Measurements from ENCODE around the gene CDC20. TPM values are rescaled to one million over a fixed set of nuclear protein-coding genes. Genes with fewer than 3 reads are reported as not detected.

Gene CDC20
- total and polyA plus RNA-seq, 10 of the 15 experiments (the other 5 are each of a cell fraction or from before 2014, with no cell fraction given): 36.3 to 347 (median 150) TPM

DNA sequence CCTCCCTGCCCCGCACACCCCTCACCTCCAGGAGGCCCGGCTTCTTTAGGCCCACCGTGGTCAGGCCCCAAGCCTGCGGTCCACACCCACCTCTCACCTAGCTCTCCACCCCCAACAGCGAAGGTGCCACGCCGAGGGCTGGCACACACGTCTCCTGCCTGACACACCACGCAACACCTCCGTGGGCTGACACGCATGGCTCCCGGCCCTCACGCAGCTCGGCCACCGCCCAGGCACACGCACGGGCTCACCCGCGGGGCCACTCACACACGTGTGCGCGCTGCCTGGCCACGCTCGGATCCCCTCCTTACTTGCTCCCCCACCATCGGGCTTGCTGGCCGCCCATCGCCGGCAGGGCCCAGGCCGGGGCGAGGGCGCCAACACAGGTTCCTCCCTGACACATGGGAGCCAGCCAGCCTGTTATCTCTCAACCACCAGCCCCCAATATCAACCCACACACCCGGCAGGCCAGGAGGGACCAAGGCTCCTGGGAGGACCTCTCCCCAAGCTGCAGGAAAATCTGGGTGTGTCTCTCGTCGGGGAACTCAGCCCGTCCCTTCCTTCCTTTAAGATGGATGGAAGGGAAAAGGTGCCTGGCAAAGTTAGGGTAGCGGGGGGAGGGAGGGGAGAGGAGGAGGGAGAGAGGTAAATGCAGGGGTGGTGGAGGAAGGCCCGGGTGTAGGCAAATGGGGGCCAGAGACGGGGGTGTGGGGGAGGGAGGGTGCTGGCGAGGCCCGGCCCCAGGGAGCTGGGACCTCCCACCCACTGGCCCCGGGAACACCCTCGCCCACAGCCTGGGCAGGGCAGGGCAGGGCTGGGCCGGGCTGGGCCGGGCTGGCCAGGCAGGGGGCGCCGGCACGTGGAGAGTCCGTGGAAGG lies 8.5 kb downstream of the CDC20 start (continued):
- TF ChIP-seq ASH2L (IDR thresholded peaks at IDR 0.05; ENCODE audit: borderline replicate concordance, low read depth) (no peak), RAD51 (IDR thresholded peaks at IDR 0.05) (no peak), POLR2A (IDR thresholded peaks at IDR 0.05; ENCODE audit: low read depth, low read length) (peak; percentile 77), MXI1 (IDR thresholded peaks at IDR 0.05; ENCODE audit: low read depth, low read length) (peak; percentile 69; the same call in 1 of the 2 replicates), BHLHE40 (IDR thresholded peaks at IDR 0.05; ENCODE audit: borderline replicate concordance in 1 of 2, low read depth in 2 of 2, low read length in 1 of 2) (peak in 1 of 2 experiments; percentile 71; a peak in 1 of 4 replicates), TCF12 (IDR thresholded peaks at IDR 0.05; ENCODE audit: low read depth, low read length) (no peak), EGR1 (IDR thresholded peaks at IDR 0.05; ENCODE audit: borderline replicate concordance in 1 of 2, low read depth in 2 of 2, low read length in 2 of 2) (peak in 1 of 2 experiments; percentile 70; a peak in 2 of 3 replicates)

DNA sequence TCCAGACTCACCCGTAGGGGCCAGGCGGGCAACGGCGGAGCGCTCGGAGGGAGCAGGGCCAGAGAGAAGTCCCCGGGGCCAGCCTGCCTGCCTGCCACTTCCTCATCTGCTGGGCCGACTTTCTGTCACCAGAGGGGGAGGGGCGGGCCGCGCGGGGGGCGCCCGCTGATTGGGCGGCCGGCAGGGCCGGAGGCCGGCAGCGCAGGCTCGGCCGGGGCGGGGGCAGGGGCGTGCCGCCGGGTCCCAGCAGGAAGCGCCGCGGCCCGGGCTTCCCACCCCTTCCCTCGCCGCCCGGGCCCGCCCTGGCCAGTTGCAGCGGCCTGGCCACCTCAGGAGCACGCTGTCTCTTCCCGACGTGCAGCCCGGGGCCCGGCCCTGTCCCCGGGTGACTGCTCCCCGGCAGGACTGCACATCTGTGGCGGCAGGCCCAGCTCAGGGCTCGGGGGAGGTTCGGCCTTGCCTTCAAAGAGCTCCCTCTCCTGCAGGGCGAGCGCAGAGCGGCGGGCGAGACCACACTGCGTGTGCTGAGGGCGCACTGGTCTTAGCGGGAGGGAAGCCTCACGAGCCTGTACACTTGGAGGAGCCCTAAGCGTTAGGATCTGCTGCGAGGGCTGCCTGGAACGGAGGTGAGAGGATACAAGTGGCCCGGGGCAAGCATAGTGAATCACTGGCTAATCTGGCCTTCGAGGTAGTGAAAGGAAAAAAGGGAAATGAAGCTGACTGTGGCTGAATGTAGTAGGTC lies 9.3 kb downstream of the CDC20 start, which contains the start of gene ELOVL1:
Gene ELOVL1, minus strand, starts transcription at position 108 of the 742 bp plus-strand sequence. CDS start 2,402 bp downstream, outside the sequence.
- Histone ChIP-seq H3K9ac (ENCODE audit: control insufficient read depth, insufficient read depth, low read length) (peak within 1 kb of the TSS; percentile 96), H3K4me1 (ENCODE audit: control insufficient read depth, insufficient read depth, low read length) (peaks cover 8% of the 10 kb centered on the region), H3K4me2 (ENCODE audit: control insufficient read depth, insufficient read depth) (peak within 1 kb of the TSS; percentile 95), H3K36me3 (ENCODE audit: control insufficient read depth in 2 of 2, insufficient read depth in 2 of 2, low read length in 1 of 2) (peaks cover 7 to 14% of the 10 kb centered on the region in 2 experiments), H4K20me1 (ENCODE audit: control insufficient read depth, insufficient read depth) (no peaks in the 10 kb centered on the region), H2AFZ (ENCODE audit: control insufficient read depth, low read depth, low read length) (peak within 1 kb of the TSS; percentile 89), H3K9me3 (replicated peaks; ENCODE audit: control insufficient read depth, insufficient read depth, low read length) (no peaks in the 10 kb centered on the region), H3K4me3 (peak within 1 kb of the TSS; percentile 100), H3K79me2 (ENCODE audit: control insufficient read depth, insufficient read depth, low read length) (peaks cover 38% of the 10 kb centered on the region), H3K27me3 (replicated peaks in 1 of 2; ENCODE audit: control insufficient read depth in 2 of 2, insufficient read depth in 2 of 2, low read length in 1 of 2) (no peaks in the 10 kb centered on the region), H3K27ac (ENCODE audit: control insufficient read depth, insufficient read depth) (peak within 1 kb of the TSS; percentile 95)
- peak; percentile 41 for DNase-seq (ENCODE audit: low read depth, low spot score)
- BruUV-seq (replicated peaks): no TSS peak
- SMC1A ChIA-PET (ENCODE audit: uncharacterized antibody, unreplicated experiment): interaction anchor here (0.6 to 5.0 kb wide), 10 partner anchors 8 to 158 kb away, joined by 3 to 24 read pairs (median 6); partner anchors contain the start of gene CDC20
- CTCF ChIA-PET: interaction anchor here (1.0 to 2.6 kb wide), 9 partner anchors 10 to 141 kb away, joined by 3 to 16 read pairs (median 4); partner anchors contain the start of genes CDC20, HYI, MED8 and SZT2
- RAD21 ChIA-PET (ENCODE audit: unreplicated experiment): interaction anchor here (0.8 to 3.0 kb wide), 12 partner anchors 10 to 530 kb away, joined by 3 to 15 read pairs (median 4); partner anchors contain the start of genes CDC20, KDM4A, MED8 and SZT2
- peak; percentile 89 for ATAC-seq
- intact Hi-C loops (cut with micrococcal nuclease; ENCODE audit: unreplicated experiment): loop anchor here (2.0 to 5.0 kb wide), 2 partner anchors 21 to 71 kb away; partner anchors contain the start of genes MED8 and SZT2
- peak; percentile 61 for FAIRE-seq
- POLR2A ChIA-PET: interaction anchor here (0.6 to 2.5 kb wide), 8 partner anchors 10 to 284 kb away, joined by 3 to 25 read pairs (median 5); partner anchors contain the start of genes CDC20, HYI, MED8 and SZT2
- WGBS (ENCODE audit: insufficient coverage, insufficient replicate concordance, low lambda C conversion rate, missing lambda C conversion rate): under 1% methylated on average over 36 of the region's 58 CpGs
- in situ Hi-C loops (cut with MboI): no loop called here
- no peak for TF ChIP-seq RELA (IDR thresholded peaks at IDR 0.05; ENCODE audit: borderline replicate concordance, partially characterized antibody)
- TF ChIP-seq DPF2 (IDR thresholded peaks at IDR 0.05): peak; percentile 88
- no peak for TF ChIP-seq NFYA (IDR thresholded peaks at IDR 0.05; ENCODE audit: borderline replicate concordance, low read depth, low read length)
- TF ChIP-seq RAD21 (IDR thresholded peaks at IDR 0.05; ENCODE audit: insufficient read depth, low read depth, low read length): no peak
- TF ChIP-seq MXI1 (IDR thresholded peaks at IDR 0.05; ENCODE audit: low read depth, low read length): peak; percentile 62
- TF ChIP-seq EED (IDR thresholded peaks at IDR 0.05; ENCODE audit: low read depth): 0 out of 2 replicates have a peak, but pooled peaks have one; percentile 15
- TF ChIP-seq POLR2AphosphoS2 (IDR thresholded peaks at IDR 0.05; ENCODE audit: low read depth, low read length): peak; percentile 83
- TF ChIP-seq GATAD2B (conservative IDR thresholded peaks at IDR 0.05; ENCODE audit: low read depth): peak; percentile 96
- no peak for TF ChIP-seq CBX5 (IDR thresholded peaks at IDR 0.05; ENCODE audit: low read depth)
- TF ChIP-seq LARP7 (IDR thresholded peaks at IDR 0.05): peak; percentile 80
- TF ChIP-seq PML (IDR thresholded peaks at IDR 0.05; ENCODE audit: low read length): peak; percentile 66; the same call in 1 of the 2 replicates
- TF ChIP-seq POU2F2 (IDR thresholded peaks at IDR 0.05; ENCODE audit: borderline replicate concordance, low read depth, low read length): peak; percentile 64; the same call in 2 of the 3 replicates

Data from GM12878 (cell line).